HG03571 (cell line): ENCODE measurements around the gene PHKB.
"Not testable (repeated sequence)": the region's sequence is repeated elsewhere in the genome, so short reads cannot be mapped to it uniquely, and the experiment has no call there.

Source experiments
- ATAC-seq: cut with Tn5 transposase; IDR thresholded peaks from one replicate; pipeline ENCODE4 v1.9.1; 2021; ENCODE audit not compliant: unreplicated experiment

Gene PHKB

DNA sequence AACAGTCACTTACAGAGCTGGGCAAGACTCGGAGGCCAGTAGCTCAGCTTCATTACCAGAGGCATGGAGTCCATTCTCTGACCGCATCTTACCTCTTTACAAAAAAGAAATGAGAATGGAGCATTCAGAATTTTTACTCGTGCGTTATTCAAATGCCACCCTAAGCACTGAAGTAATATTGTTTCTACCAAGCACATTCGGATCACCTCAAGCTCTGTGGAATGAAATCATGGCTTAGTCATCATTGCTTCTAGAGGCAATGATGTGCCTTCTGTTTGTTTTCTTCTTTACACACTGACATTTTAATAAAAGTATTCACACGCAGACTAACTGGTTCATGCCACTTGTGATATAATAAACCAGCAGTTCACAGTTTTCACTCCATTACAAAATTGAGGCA, 206.8 kb downstream of the PHKB start:
- no peak for ATAC-seq

DNA sequence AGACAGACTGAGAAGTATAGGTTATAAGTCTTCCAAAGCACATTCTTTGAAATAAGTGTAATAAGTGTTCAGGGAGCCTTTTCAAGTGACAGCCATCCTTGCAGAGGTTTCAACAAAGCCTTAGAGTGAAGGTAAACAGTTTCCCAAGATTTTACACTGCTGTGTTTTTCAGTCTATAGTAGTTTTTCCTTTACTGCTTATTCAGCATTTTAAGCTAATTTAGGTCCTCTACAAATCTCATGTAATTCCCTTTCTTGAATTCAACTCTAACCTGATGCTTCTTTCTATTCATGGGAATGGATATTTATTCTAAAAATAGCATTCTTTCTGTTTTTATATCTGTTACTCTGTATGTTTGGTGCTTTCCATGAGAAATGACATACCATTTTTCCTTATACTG, 211.3 kb downstream of the PHKB start:
- no peak for ATAC-seq

DNA sequence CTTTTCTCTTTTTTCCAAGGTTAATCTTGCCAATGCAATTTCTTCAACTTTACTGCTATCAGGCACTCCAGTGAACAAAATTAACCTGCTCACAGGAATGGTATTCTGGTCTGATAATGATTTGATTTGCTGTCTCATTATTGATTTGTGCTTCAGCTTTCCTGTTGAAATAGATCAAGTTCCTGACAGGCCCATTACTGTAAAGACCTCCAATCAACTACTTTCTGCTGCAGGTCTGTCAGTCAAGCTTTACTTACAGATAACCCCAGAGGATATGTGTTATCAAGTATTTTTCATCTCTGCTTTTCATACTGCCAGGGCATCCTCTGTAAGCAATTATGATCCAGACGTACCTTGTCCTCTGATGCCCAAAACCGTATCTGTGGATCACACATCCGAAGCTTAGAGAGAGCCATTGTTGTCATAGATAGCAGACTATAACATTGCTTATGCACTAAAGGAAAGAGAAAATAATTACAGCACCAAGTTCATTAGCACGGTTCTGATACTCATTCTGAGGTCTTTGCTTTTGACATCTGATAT, 215.6 kb downstream of the PHKB start:
- no peak for ATAC-seq

DNA sequence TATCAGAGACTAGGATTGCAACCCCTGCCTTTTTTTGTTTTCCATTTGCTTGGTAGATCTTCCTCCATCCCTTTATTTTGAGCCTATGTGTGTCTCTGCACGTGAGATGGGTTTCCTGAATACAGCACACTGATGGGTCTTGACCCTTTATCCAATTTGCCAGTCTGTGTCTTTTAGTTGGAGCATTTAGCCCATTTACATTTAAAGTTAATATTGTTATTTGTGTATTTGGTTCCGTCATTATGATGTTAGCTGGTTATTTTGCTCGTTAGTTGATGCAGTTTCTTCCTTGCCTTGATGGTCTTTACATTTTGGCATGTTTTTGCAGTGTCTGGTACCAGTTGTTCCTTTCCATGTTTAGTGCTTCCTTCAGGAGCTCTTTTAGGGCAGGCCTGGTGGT, 220.4 kb downstream of the PHKB start:
- not testable (repeated sequence) for ATAC-seq

DNA sequence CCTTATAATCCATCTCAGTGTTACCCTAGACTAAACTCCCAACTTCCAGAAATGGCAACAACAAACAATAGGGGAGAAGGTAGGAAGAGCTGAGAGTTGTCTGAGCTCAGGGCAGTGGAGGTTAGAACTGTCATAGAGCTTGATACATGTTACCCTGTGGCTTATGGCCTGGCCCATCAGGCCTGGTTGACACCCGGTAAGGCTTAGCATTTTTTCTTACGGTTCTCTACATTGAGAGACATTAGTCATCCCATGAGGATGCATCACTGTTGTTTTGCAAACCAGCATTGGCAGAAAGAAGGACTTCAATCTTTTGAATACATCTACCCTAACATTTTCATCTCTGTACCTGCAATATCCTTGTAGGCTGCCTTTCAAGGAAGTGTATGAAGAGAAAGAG, 226.6 kb downstream of the PHKB start:
- ATAC-seq, result no peak

DNA sequence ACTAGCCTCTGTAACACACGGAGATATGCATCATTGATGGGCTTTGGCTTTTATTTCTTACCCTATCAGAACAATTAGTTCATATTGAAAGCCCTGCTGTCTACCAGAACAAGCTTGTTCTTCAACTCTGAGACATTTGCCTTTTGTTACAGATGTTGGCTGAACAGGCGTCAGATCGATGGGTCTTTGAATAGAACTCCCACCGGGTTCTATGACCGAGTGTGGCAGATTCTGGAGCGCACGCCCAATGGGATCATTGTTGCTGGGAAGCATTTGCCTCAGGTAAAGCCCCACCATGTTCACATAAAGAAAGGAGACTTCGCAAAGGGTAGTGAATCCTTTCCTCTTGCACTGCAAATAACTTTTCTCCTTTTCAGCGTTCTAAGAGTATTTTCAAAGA, 232.1 kb downstream of the PHKB start:
- no peak for ATAC-seq

DNA sequence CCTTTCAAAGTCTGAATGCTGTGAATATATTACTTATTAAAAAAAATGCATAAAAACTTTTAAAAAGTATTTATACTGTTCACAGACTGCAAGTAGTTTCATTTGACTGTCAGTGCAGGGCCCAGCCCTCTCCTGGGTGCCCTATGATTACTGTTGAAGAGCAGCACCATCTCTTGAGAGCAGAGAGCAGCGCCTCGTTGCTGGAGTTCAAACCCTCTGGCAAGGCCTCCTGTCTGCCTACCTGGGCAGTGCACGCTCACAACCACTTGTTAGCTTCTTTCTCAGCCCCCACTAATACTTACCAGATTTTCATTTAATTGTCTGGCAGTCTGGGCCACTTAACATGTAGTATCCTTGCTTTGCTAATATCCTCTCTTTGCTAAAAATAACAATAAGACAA, 233.4 kb downstream of the PHKB start:
- ATAC-seq, result no peak

DNA sequence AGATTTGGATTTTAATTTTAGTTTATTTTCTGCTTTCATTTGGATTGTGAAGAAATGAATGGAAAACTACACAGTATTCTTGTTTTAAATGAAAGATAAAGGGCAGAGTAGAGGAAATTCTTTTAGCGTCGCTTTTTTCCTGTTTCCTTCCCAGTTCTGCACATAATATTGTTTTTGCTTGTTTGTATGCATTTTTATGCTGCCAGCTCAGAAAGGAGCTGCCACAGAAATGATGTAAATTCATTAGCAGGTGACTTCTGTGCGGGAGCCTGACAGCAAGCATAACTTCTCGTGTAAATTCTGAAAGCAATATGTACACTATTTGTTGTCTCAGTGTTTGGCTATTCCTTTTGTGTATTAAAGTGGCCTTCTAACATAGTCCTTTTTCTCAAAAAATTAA, 234.6 kb downstream of the PHKB start:
- no peak for ATAC-seq

DNA sequence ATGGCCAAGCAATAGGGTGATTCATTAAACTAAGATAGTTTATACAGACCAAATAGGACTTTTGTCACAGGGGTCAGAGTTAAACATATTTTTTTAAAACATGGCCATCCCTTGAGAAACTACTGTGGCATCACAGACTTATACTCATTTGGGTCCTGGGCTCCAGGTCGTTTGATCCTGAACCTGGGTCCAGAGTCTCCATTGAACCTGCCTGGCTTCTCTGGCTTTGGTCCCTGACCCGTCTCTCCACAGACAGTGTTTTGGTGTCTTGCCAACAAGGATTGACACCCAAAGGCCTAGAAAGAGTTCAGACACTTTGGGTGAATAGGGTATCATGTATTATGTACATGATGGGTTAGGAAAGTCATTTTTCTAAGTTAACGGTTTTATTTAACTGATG, 236.7 kb downstream of the PHKB start:
- ATAC-seq, result no peak

DNA sequence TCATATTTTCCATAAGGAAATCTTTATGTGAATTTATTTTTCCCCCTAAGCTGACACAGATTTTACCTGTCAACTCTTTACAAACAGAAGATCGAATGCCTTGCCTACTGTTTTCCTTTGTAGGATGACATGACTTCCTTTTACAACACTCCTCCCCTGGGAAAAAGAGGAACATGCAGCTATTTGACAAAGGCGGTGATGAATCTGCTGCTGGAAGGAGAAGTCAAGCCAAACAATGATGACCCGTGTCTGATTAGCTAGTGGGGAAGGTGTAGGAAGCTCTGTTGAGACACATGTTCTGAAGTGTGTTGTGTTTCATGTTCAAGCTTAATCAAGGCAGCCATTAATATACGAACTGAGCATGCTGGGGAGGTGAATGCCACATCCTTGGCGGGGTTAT, 238.0 kb downstream of the PHKB start:
- no peak for ATAC-seq

DNA sequence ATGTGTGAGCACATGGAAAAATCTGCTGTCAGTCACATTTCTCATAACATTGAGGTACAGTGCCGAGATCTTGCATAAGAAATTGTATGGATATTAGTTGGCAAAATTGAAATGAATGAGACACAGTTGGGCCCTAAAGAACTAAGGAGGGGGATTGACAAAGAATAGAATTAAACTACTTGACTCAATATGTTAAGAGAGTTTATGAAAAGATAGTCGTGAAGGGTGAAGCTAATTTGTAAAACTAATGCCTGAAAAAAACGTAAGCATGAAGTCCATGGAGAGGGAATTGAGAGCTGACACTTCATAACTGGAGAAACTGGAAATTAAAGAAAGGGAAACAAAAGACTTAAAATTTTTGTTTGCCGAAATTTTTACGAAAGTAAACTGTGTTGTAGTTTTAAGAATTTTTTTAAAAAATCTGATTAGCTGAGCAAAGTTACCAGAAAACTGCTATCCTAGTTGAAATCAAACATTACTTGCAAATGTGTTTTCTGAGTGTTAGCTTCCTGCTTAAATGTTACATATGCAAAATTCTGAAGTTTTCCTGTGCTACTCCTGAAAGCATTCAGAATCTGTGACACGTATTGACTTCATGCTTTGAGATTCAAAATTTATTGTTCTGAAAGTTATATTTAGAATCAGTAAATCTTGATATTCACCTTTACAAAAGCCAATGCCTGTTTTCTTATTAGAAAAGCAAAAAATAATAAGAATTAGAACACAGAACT, 239.9 kb downstream of the PHKB start:
- no peak for ATAC-seq

DNA sequence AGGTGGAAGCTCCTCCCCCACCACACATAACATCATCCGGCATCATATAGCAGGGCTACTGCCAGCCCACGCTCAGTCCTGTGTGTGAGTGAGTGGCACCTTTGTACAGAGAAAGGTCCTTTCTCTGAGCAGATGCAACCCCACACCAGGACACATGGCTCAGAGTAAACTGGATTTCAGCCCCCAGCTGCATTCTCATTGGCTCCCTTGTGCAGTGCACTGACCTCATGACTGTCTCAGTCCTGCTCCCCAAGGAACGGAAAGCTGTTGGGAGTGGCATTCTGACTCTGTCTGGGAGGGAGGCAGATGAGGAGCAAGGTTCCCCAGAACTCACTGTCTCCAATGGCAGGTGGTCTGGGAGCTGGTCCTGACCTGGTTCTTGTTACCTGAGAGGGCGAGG, 244.1 kb downstream of the PHKB start:
- ATAC-seq, result no peak

DNA sequence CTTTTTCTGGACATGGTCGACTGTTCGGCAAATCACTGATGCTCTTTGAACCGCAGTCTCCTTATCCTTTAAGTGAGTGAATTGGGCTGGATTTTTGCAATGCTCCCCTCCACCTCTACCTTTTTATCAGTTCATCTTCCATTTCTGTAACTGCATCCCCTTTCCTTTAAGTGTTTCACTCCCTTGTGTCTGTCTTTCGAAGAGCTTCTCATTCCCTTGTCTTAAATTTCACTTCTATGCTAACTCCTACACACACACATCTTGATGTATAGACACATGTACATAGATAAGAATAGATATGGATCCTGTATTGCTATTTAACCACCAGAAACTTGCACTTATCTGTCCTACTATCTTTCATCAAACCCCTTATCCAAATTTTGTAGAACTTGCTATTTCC, 250.7 kb downstream of the PHKB start:
- no peak for ATAC-seq

DNA sequence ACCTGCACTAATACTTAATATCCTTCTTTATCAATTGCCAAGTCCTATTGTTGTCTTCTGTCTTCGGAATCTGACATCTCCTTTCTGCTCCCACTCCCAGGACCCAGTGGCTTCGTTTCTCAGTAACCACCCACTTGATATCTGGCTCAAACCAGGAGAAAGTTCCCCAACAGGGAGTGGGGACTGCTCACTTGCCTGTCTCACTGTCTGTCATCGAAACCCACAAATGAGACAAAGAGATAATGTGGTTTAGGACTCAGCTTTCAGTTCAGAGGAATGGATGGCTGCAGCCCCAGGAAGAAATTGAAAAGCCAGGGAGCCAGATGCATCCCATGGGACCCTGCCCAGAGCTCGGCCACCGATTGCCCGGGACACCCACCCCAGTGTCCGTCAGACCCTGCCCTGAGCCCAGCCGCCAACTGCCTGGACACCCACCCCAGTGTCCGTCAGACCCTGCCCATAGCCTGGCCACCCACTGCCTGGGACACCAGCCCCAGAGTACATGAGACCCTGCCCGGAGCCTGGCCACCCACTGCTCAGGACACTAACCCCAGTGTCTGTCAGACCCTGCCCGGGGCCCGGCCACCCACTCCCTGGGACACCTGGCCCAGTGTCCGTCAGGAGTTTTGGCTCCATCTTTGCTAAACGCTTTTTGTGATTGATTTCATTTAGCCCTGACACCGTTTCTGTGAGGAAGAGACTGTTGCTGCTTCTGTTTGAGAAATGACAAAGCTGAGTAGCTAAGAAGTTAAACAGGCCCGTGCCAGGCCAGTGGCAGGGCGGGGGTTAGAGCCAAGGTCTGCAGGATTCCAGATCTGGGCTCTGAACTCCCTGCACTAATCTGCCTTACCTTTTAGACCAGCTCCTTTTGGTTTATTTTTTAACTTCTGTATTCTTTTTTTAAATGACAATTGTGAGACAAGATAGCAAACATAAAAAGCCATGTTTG, 251.4 kb downstream of the PHKB start:
- no peak for ATAC-seq

DNA sequence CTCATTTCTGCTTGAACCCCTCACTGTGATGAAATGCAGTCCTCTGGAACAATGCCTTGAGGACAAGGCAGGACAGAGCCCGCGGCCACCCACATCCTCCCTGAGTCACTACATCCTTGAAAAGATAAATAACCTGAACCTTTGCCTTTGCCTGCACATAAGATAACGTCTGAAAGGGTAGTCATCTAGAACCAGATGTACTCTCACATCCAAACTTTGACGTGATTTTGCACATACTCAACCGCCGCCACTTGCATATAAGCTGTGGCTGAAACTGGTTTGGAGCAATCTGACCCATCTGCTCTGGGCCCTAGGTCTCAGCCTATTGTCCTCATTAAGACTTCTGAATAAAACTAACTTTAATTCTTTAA, 252.1 kb downstream of the PHKB start:
- ATAC-seq, result no peak

DNA sequence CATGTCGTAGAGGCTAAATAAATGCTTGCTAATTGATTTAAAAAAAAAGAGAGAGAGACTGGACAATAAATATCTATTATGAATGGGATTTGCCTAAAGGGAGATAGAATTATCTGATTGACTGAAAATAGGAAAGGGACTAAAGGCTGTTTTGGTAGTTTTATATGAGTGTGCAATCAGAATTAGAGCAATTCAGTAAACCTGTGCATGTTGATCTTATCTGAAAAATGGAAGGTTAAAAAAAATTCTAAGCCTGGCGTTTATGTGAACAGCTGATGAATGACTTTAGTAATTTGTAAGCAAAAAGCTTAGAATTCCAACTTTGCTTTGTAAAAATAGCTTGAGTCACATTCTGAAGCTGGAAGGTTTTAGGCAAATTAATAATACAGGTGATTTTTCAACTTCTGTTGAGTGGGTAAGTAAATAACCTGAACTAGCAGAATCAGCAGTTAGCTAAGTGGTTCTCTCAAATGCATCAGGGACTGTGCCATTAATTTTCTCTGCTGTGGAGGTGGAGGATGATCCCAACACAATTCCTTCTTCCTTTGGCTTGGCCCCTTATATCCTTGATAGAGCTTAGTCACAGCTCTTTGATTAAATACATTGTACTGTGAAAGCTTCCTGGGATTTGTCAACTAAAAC, 254.4 kb downstream of the PHKB start:
- no peak for ATAC-seq

DNA sequence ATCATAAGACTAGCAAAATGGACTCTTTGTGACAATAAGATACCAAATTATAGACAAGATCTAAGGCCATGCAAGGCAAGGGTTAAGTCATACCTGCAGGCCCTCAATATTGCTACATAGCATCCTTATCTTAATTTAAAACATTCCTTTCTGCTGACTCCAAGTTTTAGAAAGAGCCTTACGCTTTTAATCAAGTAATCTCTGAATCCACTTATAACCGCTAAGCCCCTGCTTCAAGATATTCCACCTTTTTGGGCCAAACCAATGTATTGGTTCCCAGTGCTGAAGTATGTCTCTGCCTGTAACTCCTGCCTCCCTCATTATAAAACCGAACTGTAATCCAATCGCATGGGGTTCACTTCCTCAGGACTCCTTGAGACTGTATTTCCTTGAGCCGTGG, 255.4 kb downstream of the PHKB start:
- no peak for ATAC-seq

DNA sequence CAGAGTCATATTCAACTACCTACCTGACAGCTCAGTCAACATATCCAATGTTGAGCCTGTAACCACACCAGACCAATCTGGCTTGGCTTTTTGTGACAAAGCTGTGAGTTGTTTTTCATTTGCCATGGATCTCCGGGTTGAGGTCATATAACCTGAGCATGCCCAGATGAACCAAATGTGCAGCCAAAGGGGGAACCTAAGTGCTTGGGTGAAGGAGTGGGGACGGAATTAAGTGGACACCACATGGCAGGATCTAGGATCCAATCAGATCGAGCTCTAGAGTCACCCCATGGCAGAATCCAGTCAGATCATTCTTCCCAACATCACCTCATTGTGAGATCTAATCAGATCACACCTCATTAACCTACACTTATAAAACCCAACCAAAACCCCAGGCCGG, 258.6 kb downstream of the PHKB start:
- no peak for ATAC-seq

DNA sequence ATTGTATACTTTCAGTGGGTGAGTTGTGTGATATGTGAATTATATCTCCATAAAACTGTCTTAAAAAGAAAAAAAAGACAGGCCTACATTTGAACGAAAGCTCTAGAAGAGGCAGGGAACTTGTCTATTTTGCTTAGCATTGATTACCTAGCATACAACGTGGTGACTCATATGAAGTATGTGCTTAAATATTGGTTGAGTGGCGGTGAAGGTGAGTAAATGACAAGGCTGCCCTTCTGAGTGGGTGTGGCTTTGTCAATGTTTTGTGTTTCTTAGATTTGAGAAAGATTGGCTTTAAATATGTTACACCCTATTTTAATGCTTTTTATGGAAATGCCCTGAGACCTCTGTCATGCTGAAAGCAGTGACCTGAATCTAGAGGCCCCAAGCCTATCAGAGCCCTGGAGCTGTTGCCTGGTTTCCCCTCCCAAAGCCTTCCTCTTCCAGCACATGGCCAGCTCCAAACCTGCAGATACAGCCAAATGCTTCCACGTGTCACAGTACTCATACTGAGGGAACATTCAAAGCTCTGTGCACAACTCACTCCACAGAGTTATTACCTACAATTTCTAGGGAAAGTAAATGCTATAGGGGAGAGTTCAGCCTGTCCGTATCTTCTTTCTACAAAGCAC, 260.0 kb downstream of the PHKB start:
- ATAC-seq, result no peak

DNA sequence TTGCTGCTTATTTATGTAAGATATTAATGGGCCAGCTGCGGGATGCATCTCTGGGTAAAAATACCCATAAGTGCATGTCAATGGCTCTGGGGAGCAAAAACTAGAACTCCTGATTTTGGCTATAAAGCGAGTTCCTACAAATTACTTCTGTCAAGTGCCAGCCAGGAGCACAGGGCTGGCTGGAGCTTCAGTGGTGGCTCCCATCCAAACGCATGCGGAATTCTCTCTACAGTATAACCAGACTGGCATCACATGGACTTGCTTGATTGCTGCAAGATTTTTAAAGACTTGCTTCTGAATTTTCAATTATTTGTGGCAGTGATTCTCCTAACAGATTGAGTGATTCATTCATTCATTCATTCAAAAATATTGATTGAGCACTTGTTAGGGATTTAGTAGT, 260.9 kb downstream of the PHKB start:
- no peak for ATAC-seq

DNA sequence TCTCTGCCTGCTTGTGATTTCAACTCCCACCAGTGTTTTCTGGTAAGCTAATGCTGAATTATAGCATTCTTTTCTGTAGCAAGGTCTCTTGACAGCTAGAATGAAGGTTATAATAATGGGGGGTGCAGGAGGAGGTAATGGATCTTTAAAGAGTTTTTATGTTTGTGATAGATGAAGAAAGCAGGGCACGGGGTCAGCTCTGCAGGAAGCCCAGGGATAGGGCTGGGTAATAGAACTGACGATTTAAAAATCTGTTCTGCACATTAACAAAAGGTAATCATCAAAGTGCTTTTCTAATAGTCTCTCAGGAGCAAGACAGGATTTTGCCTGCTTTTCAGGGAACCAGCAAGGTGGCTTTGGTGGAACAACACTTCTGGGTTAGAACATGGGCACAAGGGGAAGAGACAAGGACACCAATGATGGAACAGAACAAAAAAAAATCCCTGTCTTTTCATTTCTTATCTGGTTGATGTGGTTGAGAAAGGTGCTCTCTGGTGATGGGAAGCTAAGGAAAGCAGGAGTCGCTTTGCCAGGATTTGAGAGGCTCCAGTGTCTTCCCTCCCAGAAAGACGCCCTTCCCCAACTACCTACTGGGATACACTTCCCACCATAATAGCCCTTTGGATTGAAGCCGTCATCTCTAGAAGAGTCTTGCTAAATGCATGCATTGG, 263.1 kb downstream of the PHKB start:
- ATAC-seq, result no peak
